PFSK-1 (cell line): Measurements from ENCODE around the gene MYO1C.

Source experiments
- FOXP2 ChIP-seq: optimal IDR thresholded peaks from 2 replicates; pipeline ENCODE3; 2011; ENCODE audit warnings: borderline replicate concordance, control low read depth, inconsistent platforms; ENCODE audit not compliant: insufficient read depth; ENCODE audit errors: extremely low read length, extremely low read depth
- POLR2AphosphoS5 ChIP-seq: IDR thresholded peaks from 2 replicates; pipeline ENCODE4 v1.6.1; 2012; ENCODE audit warnings: low read depth, mild to moderate bottlenecking, control low read depth, low read length, moderate library complexity
- SIN3A ChIP-seq: IDR thresholded peaks from 2 replicates; pipeline ENCODE4 v1.6.1; 2012; ENCODE audit warnings: mild to moderate bottlenecking, low read length, moderate library complexity, borderline replicate concordance; ENCODE audit not compliant: insufficient read depth
- TAF1 ChIP-seq: IDR thresholded peaks from 2 replicates; pipeline ENCODE4 v1.6.1; 2012; ENCODE audit warnings: low read length, control low read depth, borderline replicate concordance; ENCODE audit not compliant: insufficient read depth
- TF ChIP-seq, protein P1 (sequence below), 2 experiments: IDR thresholded peaks; 2 replicates each; pipeline versions ENCODE4 v1.6.1 to v1.8.0; 2011 to 2012; ENCODE audit warnings: low read depth in 2 of 2, low read length in 2 of 2, control low read depth in 1 of 2, inconsistent platforms in 1 of 2, mild to moderate bottlenecking in 1 of 2, moderate library complexity in 1 of 2; ENCODE audit not compliant: insufficient read depth in 1 of 2

Gene MYO1C

DNA sequence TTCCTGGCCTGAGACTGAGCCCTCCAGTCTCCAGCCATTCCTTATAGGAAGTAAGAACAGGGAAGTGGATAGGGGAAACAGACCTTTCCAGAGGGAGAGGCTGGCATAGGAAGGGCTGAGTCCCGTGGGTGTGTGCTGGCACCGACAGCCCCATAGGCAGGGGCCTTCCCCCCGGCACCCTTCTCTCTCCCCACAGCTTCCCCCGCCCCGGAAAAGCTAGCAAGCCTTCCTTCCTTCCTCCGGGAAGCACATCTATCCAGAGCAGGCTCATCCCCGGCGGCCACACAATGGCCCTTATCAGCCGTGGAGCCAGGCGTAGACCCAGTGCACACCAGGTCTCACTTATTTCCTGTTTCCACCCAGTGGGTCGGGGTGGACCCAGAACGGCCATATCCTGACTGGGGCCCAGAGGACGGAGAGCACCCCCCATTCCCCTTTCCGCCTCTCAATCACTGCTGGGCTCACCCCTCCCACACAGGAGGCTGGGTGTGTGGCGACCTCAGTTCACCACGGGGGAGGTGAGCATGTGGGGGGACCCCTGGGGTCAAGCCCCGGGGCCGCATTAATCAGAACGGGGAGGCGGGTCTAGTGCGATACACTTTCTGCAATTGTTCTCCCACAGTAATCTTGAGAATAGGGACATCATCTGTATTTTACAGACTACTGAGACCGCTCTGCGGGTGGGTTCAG, 950 bp upstream of the MYO1C start:
- TF ChIP-seq TAF1 (no peak), SIN3A (no peak), POLR2AphosphoS5 (no peak), FOXP2 (no peak)
- TF ChIP-seq, protein P1, sequence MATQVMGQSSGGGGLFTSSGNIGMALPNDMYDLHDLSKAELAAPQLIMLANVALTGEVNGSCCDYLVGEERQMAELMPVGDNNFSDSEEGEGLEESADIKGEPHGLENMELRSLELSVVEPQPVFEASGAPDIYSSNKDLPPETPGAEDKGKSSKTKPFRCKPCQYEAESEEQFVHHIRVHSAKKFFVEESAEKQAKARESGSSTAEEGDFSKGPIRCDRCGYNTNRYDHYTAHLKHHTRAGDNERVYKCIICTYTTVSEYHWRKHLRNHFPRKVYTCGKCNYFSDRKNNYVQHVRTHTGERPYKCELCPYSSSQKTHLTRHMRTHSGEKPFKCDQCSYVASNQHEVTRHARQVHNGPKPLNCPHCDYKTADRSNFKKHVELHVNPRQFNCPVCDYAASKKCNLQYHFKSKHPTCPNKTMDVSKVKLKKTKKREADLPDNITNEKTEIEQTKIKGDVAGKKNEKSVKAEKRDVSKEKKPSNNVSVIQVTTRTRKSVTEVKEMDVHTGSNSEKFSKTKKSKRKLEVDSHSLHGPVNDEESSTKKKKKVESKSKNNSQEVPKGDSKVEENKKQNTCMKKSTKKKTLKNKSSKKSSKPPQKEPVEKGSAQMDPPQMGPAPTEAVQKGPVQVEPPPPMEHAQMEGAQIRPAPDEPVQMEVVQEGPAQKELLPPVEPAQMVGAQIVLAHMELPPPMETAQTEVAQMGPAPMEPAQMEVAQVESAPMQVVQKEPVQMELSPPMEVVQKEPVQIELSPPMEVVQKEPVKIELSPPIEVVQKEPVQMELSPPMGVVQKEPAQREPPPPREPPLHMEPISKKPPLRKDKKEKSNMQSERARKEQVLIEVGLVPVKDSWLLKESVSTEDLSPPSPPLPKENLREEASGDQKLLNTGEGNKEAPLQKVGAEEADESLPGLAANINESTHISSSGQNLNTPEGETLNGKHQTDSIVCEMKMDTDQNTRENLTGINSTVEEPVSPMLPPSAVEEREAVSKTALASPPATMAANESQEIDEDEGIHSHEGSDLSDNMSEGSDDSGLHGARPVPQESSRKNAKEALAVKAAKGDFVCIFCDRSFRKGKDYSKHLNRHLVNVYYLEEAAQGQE (IDR thresholded peaks at IDR 0.05; ENCODE audit: insufficient read depth in 1 of 2, low read depth in 2 of 2, low read length in 2 of 2): no peak

- TF ChIP-seq TAF1: no peak
- no peak for TF ChIP-seq SIN3A
- peak; percentile 18 for TF ChIP-seq FOXP2
- no peak for TF ChIP-seq POLR2AphosphoS5
These were observed 840 bp downstream of the MYO1C start for GRCh38 chr17:1491443-1492248.

DNA sequence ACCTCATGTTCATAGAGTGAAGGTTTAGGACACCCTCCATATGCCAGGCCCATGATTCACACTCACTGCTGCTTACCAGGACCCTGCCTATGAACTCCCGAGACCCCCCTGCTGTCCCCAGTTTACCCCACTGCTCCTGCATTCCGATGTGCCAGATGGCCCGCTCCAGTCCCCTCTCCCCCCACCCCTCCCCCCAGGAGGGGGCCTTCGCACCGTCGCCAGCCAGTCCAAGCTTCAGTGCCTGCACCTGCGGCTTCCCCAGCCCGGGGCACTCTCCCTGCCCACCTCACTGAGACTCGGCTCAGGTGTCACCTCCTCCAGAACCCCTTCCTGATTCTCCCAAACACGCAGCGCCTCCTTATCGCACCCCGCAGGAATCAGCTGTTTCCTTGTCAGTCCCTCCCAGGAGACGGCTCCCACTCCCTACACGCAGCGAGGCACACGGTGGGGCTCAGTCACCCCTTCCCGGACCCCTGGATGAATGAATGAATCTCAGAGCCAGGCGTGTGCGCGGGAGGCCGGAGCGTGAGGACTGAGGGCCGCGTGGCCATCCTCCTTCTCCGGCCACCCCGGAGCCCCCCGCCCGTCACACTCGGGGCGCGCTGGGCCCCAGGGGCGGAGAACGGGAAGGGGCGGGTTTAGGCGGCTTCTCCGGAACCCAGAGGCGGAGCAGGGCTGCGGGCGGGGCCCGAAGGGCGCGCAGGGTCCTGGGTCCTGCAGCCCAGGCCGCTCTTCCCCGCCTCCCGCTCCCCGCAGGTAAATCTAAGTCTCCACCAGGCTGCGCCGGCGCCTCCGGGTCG, 1.6 kb downstream of the MYO1C start:
- no peak for TF ChIP-seq FOXP2
- TF ChIP-seq POLR2AphosphoS5: 0 out of 2 replicates have a peak, but pooled peaks have one; percentile 29

DNA sequence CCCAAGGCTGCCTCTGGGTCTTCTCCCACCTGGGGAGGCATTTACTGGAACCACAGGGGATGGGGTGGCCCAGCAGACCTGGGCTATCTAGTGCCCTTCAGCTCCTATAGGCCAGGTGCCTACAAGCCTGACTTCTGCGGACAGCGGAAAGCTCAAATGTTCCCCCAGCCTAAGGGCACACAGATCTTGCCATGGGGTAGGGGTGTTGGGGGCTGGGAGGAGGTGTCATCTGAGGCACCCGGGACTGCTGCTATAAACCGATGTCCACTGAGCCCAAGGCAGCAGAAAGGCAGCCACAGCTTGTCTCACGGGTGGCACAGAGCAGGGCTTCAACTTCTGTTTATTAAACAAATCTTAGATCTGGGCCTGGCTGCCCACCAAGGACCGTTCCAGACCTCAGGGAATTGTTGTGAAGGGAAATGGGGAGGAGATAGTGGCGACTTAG, 3.6 kb downstream of the MYO1C start:
- TF ChIP-seq SIN3A (no peak), TAF1 (no peak), POLR2AphosphoS5 (no peak), FOXP2 (no peak)
- TF ChIP-seq, protein P1 (IDR thresholded peaks at IDR 0.05; ENCODE audit: insufficient read depth in 1 of 2, low read depth in 2 of 2, low read length in 2 of 2): no peak

DNA sequence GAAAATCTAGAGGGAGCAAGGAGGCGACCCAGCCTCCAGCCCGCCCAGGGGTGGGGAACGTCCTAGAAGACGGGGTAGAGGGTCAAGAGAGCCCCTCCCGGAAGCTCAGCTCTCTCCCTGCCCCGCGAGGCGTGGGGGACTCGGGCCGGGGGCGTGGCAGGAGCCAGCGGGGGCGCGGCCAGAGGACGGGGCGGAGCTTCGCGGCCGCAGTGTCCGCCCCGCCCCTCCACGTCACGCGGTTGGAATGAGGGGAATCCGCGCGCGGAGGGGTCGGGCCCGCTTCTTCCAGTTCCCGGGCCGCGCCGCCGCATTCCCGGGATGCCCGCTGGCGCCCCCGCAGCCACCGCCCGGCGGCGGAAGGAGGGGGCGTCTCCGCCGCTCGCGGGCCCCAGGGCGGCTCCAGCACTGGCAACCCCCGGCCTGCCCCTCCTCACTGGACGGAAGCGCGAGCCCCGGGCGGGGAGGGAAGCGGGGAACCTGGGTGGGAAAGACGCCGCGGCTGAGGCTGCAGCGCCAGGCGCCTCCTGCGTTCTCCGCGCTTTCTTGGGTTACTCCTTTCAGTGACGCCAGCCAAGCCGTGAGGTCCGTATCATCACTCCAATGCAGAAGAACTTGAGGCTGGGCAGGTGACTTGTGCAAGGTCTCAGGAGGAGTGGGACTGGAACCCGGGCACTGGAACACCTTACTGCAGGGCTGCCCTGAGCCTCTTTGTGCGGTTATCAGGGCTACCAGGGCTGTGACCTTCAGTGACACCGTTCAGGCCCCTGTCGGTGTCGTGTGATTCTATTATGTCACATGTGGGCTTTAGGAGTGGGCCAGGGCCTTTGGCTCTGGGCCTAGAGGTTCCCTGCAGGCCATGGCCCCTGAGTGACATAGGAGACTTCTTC, 4.3 kb downstream of the MYO1C start:
- TF ChIP-seq SIN3A (0 out of 2 replicates have a peak, but pooled peaks have one; percentile 18), FOXP2 (peak; percentile 14), POLR2AphosphoS5 (no peak)

- TF ChIP-seq, protein P1 (IDR thresholded peaks at IDR 0.05; ENCODE audit: insufficient read depth in 1 of 2, low read depth in 2 of 2, low read length in 2 of 2): no peak
- TF ChIP-seq TAF1: no peak
- no peak for TF ChIP-seq SIN3A
- TF ChIP-seq POLR2AphosphoS5: no peak
- TF ChIP-seq FOXP2: no peak
These were observed 5.4 kb downstream of the MYO1C start for GRCh38 chr17:1486802-1487695.
